ENCODE measurements around the gene PPP1R9B. TPM values are rescaled to one million over a fixed set of nuclear protein-coding genes. Genes with fewer than 3 reads are reported as not detected.

Gene PPP1R9B
- total and polyA plus RNA-seq, 2 donors (not counting 1 experiment from before 2014, with no cell fraction given) = 80.7 to 220 TPM

DNA sequence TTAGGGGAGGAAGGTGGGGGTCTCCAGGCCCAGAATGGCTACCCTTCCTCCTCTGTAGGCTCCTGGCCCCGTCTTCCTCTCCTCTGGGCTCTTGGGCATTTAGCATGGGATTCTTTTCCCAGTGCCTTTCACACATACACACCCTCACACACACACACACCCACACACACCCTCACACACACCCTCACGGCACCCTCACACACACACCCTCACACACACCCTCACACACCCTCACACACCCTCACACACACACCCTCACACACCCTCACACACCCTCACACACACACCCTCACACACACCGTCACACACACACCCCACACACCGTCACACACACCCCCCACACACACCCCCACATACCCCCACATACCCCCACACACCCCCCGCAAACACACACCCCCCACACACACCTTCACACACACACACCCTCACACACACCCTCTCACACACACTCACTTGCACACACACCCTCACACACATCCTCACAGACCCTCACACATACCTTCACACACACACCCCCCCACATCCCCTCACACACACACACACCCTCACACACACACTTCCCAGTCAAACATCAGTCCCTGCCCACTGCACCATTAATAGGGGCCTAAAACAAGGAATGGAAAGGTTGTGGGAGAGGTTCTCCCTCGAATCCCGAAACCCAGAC is 16.2 kb upstream of the PPP1R9B start:
- Histone ChIP-seq H3K36me3 (replicated peaks in 1 of 2; ENCODE audit: control extremely low read depth in 1 of 2, control insufficient read depth in 1 of 2, extremely low read depth in 1 of 2, insufficient read depth in 2 of 2, low read length in 1 of 2) (no peaks in the 10 kb centered on the region), H2AFZ (ENCODE audit: insufficient read depth, low read depth, low read length, poor library complexity, severe bottlenecking) (no peak overlapping the region), H3K27me3 (replicated peaks in 1 of 4; ENCODE audit: control extremely low read depth in 1 of 4, control insufficient read depth in 3 of 4, insufficient read depth in 4 of 4, low read length in 3 of 4) (no peaks in the 10 kb centered on the region), H3K4me2 (replicated peaks; ENCODE audit: low read depth, low read length, poor library complexity, severe bottlenecking) (no peak overlapping the region), H4K20me1 (ENCODE audit: control insufficient read depth, insufficient read depth, low read length, poor library complexity, severe bottlenecking) (no peaks in the 10 kb centered on the region), H3K9me3 (ENCODE audit: control extremely low read depth in 1 of 3, control insufficient read depth in 2 of 3, insufficient read depth in 1 of 3, low read length in 2 of 3) (no peaks in the 10 kb centered on the region), H3K27ac (ENCODE audit: low read length in 2 of 2) (no peak overlapping the region), H3K4me1 (ENCODE audit: control insufficient read depth in 2 of 2, insufficient read depth in 2 of 2, low read length in 2 of 2) (peaks cover 42 to 51% of the 10 kb centered on the region in 2 donors), H3K4me3 (ENCODE audit: control extremely low read depth in 1 of 5, extremely low read depth in 1 of 5, insufficient read depth in 1 of 5, low read depth in 2 of 5, low read length in 4 of 5) (no peak overlapping the region), H3K9ac (ENCODE audit: low read length) (no peak overlapping the region), H3K79me2 (ENCODE audit: control insufficient read depth, insufficient read depth, low read length) (peaks cover 27% of the 10 kb centered on the region)
- no peak overlapping the region for H3K4me3 Mint-ChIP-seq
- DNase-seq (no peak), ATAC-seq (ENCODE audit: low read depth) (no peak)
- intact Hi-C loops (cut with micrococcal nuclease) = no loop called here
- TF ChIP-seq CTCF (IDR thresholded peaks at IDR 0.05) (no peak), EZH2 (IDR thresholded peaks at IDR 0.05; ENCODE audit: borderline replicate concordance, insufficient read depth, low read depth, low read length, poor library complexity, severe bottlenecking) (no peak)
- ChIA-PET CTCF (interaction anchor here (1.0 to 5.9 kb wide), 7 partner anchors 8 to 52 kb away, joined by 3 to 49 read pairs (median 5); partner anchors contain the start of gene COL1A1), POLR2A (no interaction called here)
- no peak overlapping the region for H3K27ac Mint-ChIP-seq
- peaks cover 37% of the 10 kb centered on the region for H3K4me1 Mint-ChIP-seq
- H3K27me3 Mint-ChIP-seq = no peaks in the 10 kb centered on the region
- 100% methylated on average over 1 of the region's 7 CpGs for WGBS (ENCODE audit: insufficient coverage)
- no peaks in the 10 kb centered on the region for H3K9me3 Mint-ChIP-seq (ENCODE audit: insufficient read depth)

- intact Hi-C loops (cut with micrococcal nuclease) = no loop called here
- H3K27me3 ChIP-seq (replicated peaks in 1 of 4; ENCODE audit: control extremely low read depth in 1 of 4, control insufficient read depth in 3 of 4, insufficient read depth in 4 of 4, low read length in 3 of 4) = no peaks in the 10 kb centered on the region
- no peaks in the 10 kb centered on the region for H3K9me3 ChIP-seq (ENCODE audit: control extremely low read depth in 1 of 3, control insufficient read depth in 2 of 3, insufficient read depth in 1 of 3, low read length in 2 of 3)
- TF ChIP-seq EZH2 (IDR thresholded peaks at IDR 0.05; ENCODE audit: borderline replicate concordance, insufficient read depth, low read depth, low read length, poor library complexity, severe bottlenecking) (no peak), CTCF (IDR thresholded peaks at IDR 0.05) (no peak)
- H3K4me3 ChIP-seq (ENCODE audit: control extremely low read depth in 1 of 5, extremely low read depth in 1 of 5, insufficient read depth in 1 of 5, low read depth in 2 of 5, low read length in 4 of 5) = no peak within 1 kb of the TSS
- H3K4me2 ChIP-seq (replicated peaks; ENCODE audit: low read depth, low read length, poor library complexity, severe bottlenecking) = no peak within 1 kb of the TSS
- no peaks in the 10 kb centered on the region for H3K36me3 ChIP-seq (replicated peaks in 1 of 2; ENCODE audit: control extremely low read depth in 1 of 2, control insufficient read depth in 1 of 2, extremely low read depth in 1 of 2, insufficient read depth in 2 of 2, low read length in 1 of 2)
- no peaks in the 10 kb centered on the region for H4K20me1 ChIP-seq (ENCODE audit: control insufficient read depth, insufficient read depth, low read length, poor library complexity, severe bottlenecking)
- Mint-ChIP-seq H3K4me1 (peaks cover 42% of the 10 kb centered on the region), H3K27me3 (no peaks in the 10 kb centered on the region), H3K9me3 (ENCODE audit: insufficient read depth) (no peaks in the 10 kb centered on the region), H3K4me3 (no peak within 1 kb of the TSS), H3K27ac (no peak within 1 kb of the TSS)
- H3K4me1 ChIP-seq (ENCODE audit: control insufficient read depth in 2 of 2, insufficient read depth in 2 of 2, low read length in 2 of 2) = peaks cover 45 to 57% of the 10 kb centered on the region in 2 donors
- 68% methylated on average over 9 of the region's 15 CpGs for WGBS (ENCODE audit: insufficient coverage)
- H2AFZ ChIP-seq (ENCODE audit: insufficient read depth, low read depth, low read length, poor library complexity, severe bottlenecking) = no peak within 1 kb of the TSS
- no peak within 1 kb of the TSS for H3K27ac ChIP-seq (ENCODE audit: low read length in 2 of 2)
- POLR2A ChIA-PET = no interaction called here
- H3K79me2 ChIP-seq (ENCODE audit: control insufficient read depth, insufficient read depth, low read length) = peaks cover 28% of the 10 kb centered on the region
- H3K9ac ChIP-seq (ENCODE audit: low read length) = no peak within 1 kb of the TSS
- CTCF ChIA-PET = interaction anchor here (0.5 to 1.9 kb wide), 7 partner anchors 9 to 287 kb away, joined by 3 to 5 read pairs (median 4); partner anchors contain the start of gene COL1A1
- ATAC-seq (ENCODE audit: low read depth) = no peak
- no peak for DNase-seq
Measured at GRCh38 chr17:50165867-50166517, 15.5 kb upstream of the PPP1R9B start, which contains the start of gene SGCA. TSS of gene SGCA (plus strand) at chr17:50166005. CDS start at chr17:50166041, 36 bp downstream.
